ENCODE data around the gene GCC2. TPM values are rescaled to one million over a fixed set of nuclear protein-coding genes. Genes with fewer than 3 reads are reported as not detected.
A peak's percentile ranks its signal among the peaks of the same experiment; 100 is the strongest.
"Not testable (repeated sequence)": the region's sequence is repeated elsewhere in the genome, so short reads cannot be mapped to it uniquely, and the experiment has no call there.

GCC2 gene
- total RNA-seq, 2 donors from 2014 or later = 65.5 to 68.7 TPM

GRCh38 chr2:108451976-108452375 is 3.0 kb downstream of the GCC2 start:
- no peak for ATAC-seq (replicated peaks in 1 of 2)
- Mint-ChIP-seq H3K4me3 (peak overlapping the region in 1 of 2 donors; percentile 29), H3K4me1 (ENCODE audit: low read depth) (peaks cover 59% of the 10 kb centered on the region)

GRCh38 chr2:108453530-108453929 is 4.5 kb downstream of the GCC2 start:
- H3K4me3 Mint-ChIP-seq; H3K27me3 Mint-ChIP-seq (ENCODE audit: low read depth); H3K27ac Mint-ChIP-seq; ATAC-seq (replicated peaks in 1 of 2); DNase-seq: not testable (repeated sequence)
- peaks cover 26 to 52% of the 10 kb centered on the region in 2 donors for H3K36me3 Mint-ChIP-seq (ENCODE audit: insufficient read depth in 2 of 2)
- H3K9me3 Mint-ChIP-seq = peaks cover 3 to 11% of the 10 kb centered on the region in 2 donors
- peaks cover 61% of the 10 kb centered on the region for H3K4me1 Mint-ChIP-seq (ENCODE audit: low read depth)

More at GRCh38 chr2:108451976-108452375, 3.0 kb downstream of the GCC2 start:
- no peaks in the 10 kb centered on the region for H3K27me3 Mint-ChIP-seq (ENCODE audit: low read depth)
- H3K27ac Mint-ChIP-seq = peak overlapping the region; percentile 11
- DNase-seq = no peak
- no peaks in the 10 kb centered on the region for H3K9me3 Mint-ChIP-seq
- peaks cover 15 to 37% of the 10 kb centered on the region in 2 donors for H3K36me3 Mint-ChIP-seq (ENCODE audit: insufficient read depth in 2 of 2)

- Mint-ChIP-seq H3K4me3 (no peak overlapping the region), H3K9me3 (peaks cover 7 to 13% of the 10 kb centered on the region in 2 donors), H3K27me3 (ENCODE audit: low read depth) (no peaks in the 10 kb centered on the region), H3K36me3 (ENCODE audit: insufficient read depth in 2 of 2) (peaks cover 33 to 61% of the 10 kb centered on the region in 2 donors), H3K4me1 (ENCODE audit: low read depth) (peaks cover 66% of the 10 kb centered on the region), H3K27ac (peak overlapping the region; percentile 54)
- no peak for DNase-seq
- peak in 1 of 2 donors; percentile 38 for ATAC-seq (replicated peaks in 1 of 2)
Measured at GRCh38 chr2:108454440-108454839, 5.4 kb downstream of the GCC2 start.

GRCh38 chr2:108455571-108455970 is 6.6 kb downstream of the GCC2 start:
- ATAC-seq (replicated peaks in 1 of 2) (no peak), DNase-seq (no peak)
- H3K4me3 Mint-ChIP-seq = no peak overlapping the region
- H3K9me3 Mint-ChIP-seq = peaks cover 7 to 13% of the 10 kb centered on the region in 2 donors
- no peak overlapping the region for H3K27ac Mint-ChIP-seq
- H3K4me1 Mint-ChIP-seq (ENCODE audit: low read depth) = peaks cover 67% of the 10 kb centered on the region
- H3K36me3 Mint-ChIP-seq (ENCODE audit: insufficient read depth in 2 of 2) = peaks cover 34 to 67% of the 10 kb centered on the region in 2 donors
- no peaks in the 10 kb centered on the region for H3K27me3 Mint-ChIP-seq (ENCODE audit: low read depth)

GRCh38 chr2:108458082-108458481 is 9.1 kb downstream of the GCC2 start:
- ATAC-seq (replicated peaks in 1 of 2) (no peak), DNase-seq (no peak)
- peaks cover 40 to 70% of the 10 kb centered on the region in 2 donors for H3K36me3 Mint-ChIP-seq (ENCODE audit: insufficient read depth in 2 of 2)
- H3K27me3 Mint-ChIP-seq (ENCODE audit: low read depth) = no peaks in the 10 kb centered on the region
- H3K9me3 Mint-ChIP-seq = peaks cover 7 to 13% of the 10 kb centered on the region in 2 donors
- peaks cover 51% of the 10 kb centered on the region for H3K4me1 Mint-ChIP-seq (ENCODE audit: low read depth)
- peak overlapping the region in 1 of 2 donors; percentile 2 for H3K4me3 Mint-ChIP-seq
- H3K27ac Mint-ChIP-seq = peak overlapping the region; percentile 87

GRCh38 chr2:108459441-108459840 is 10.4 kb downstream of the GCC2 start:
- H3K36me3 Mint-ChIP-seq (ENCODE audit: insufficient read depth in 2 of 2) = peaks cover 43 to 63% of the 10 kb centered on the region in 2 donors
- no peak overlapping the region for H3K4me3 Mint-ChIP-seq
- H3K9me3 Mint-ChIP-seq = peaks cover 7 to 13% of the 10 kb centered on the region in 2 donors
- H3K27ac Mint-ChIP-seq = peak overlapping the region; percentile 3
- ATAC-seq (replicated peaks in 1 of 2) (no peak), DNase-seq (no peak)
- no peaks in the 10 kb centered on the region for H3K27me3 Mint-ChIP-seq (ENCODE audit: low read depth)
- peaks cover 49% of the 10 kb centered on the region for H3K4me1 Mint-ChIP-seq (ENCODE audit: low read depth)

- no peaks in the 10 kb centered on the region for H3K27me3 Mint-ChIP-seq (ENCODE audit: low read depth)
- DNase-seq = no peak
- peaks cover 43 to 62% of the 10 kb centered on the region in 2 donors for H3K36me3 Mint-ChIP-seq (ENCODE audit: insufficient read depth in 2 of 2)
- peaks cover 43% of the 10 kb centered on the region for H3K4me1 Mint-ChIP-seq (ENCODE audit: low read depth)
- H3K4me3 Mint-ChIP-seq = peak overlapping the region in 1 of 2 donors; percentile 29
- H3K27ac Mint-ChIP-seq = peak overlapping the region; percentile 81
- peaks cover 7 to 13% of the 10 kb centered on the region in 2 donors for H3K9me3 Mint-ChIP-seq
- peak; percentile 32 to 37 for ATAC-seq (replicated peaks in 1 of 2)
Measured at GRCh38 chr2:108460345-108461037, 11.5 kb downstream of the GCC2 start.

GRCh38 chr2:108477099-108477498 is 28.1 kb downstream of the GCC2 start:
- Mint-ChIP-seq H3K36me3 (ENCODE audit: insufficient read depth in 2 of 2) (peaks cover 8 to 41% of the 10 kb centered on the region in 2 donors), H3K27me3 (ENCODE audit: low read depth) (no peaks in the 10 kb centered on the region), H3K9me3 (no peaks in the 10 kb centered on the region), H3K27ac (peak overlapping the region; percentile 90), H3K4me1 (ENCODE audit: low read depth) (peaks cover 15% of the 10 kb centered on the region), H3K4me3 (peak overlapping the region in 1 of 2 donors; percentile 33)
- DNase-seq = no peak
- ATAC-seq (replicated peaks in 1 of 2) = peak; percentile 62 to 65

- Mint-ChIP-seq H3K27me3 (ENCODE audit: low read depth) (no peaks in the 10 kb centered on the region), H3K36me3 (ENCODE audit: insufficient read depth in 2 of 2) (peaks cover 8 to 35% of the 10 kb centered on the region in 2 donors), H3K4me1 (ENCODE audit: low read depth) (no peaks in the 10 kb centered on the region), H3K9me3 (no peaks in the 10 kb centered on the region), H3K27ac (no peak overlapping the region), H3K4me3 (no peak overlapping the region)
- DNase-seq = no peak
- no peak for ATAC-seq (replicated peaks in 1 of 2)
Measured at GRCh38 chr2:108485253-108485652, 36.2 kb downstream of the GCC2 start.

GRCh38 chr2:108490506-108491122 is 41.6 kb downstream of the GCC2 start:
- peaks cover 5 to 26% of the 10 kb centered on the region in 2 donors for H3K36me3 Mint-ChIP-seq (ENCODE audit: insufficient read depth in 2 of 2)
- no peak for ATAC-seq (replicated peaks in 1 of 2)
- no peaks in the 10 kb centered on the region for H3K9me3 Mint-ChIP-seq
- H3K4me3 Mint-ChIP-seq = no peak overlapping the region
- no peaks in the 10 kb centered on the region for H3K27me3 Mint-ChIP-seq (ENCODE audit: low read depth)
- DNase-seq = no peak
- no peak overlapping the region for H3K27ac Mint-ChIP-seq
- H3K4me1 Mint-ChIP-seq (ENCODE audit: low read depth) = peaks cover 7% of the 10 kb centered on the region

- Mint-ChIP-seq H3K27ac (peak overlapping the region; percentile 93), H3K9me3 (no peaks in the 10 kb centered on the region), H3K4me3 (peak overlapping the region in 1 of 2 donors; percentile 37), H3K4me1 (ENCODE audit: low read depth) (peaks cover 7% of the 10 kb centered on the region), H3K27me3 (ENCODE audit: low read depth) (no peaks in the 10 kb centered on the region), H3K36me3 (ENCODE audit: insufficient read depth in 2 of 2) (peaks cover 5 to 26% of the 10 kb centered on the region in 2 donors)
- DNase-seq (no peak), ATAC-seq (replicated peaks in 1 of 2) (peak in 1 of 2 donors; percentile 41)
Measured at GRCh38 chr2:108491848-108492247, 42.8 kb downstream of the GCC2 start.

GRCh38 chr2:108492364-108492763 is 43.4 kb downstream of the GCC2 start:
- Mint-ChIP-seq H3K9me3 (no peaks in the 10 kb centered on the region), H3K36me3 (ENCODE audit: insufficient read depth in 2 of 2) (peaks cover 5 to 26% of the 10 kb centered on the region in 2 donors), H3K27ac (peak overlapping the region; percentile 42), H3K27me3 (ENCODE audit: low read depth) (no peaks in the 10 kb centered on the region), H3K4me3 (no peak overlapping the region), H3K4me1 (ENCODE audit: low read depth) (peaks cover 7% of the 10 kb centered on the region)
- ATAC-seq (replicated peaks in 1 of 2) = peak in 1 of 2 donors; percentile 82
- DNase-seq = no peak

- H3K36me3 Mint-ChIP-seq (ENCODE audit: insufficient read depth in 2 of 2) = peaks cover 7 to 29% of the 10 kb centered on the region in 2 donors
- H3K4me3 Mint-ChIP-seq, DNase-seq: not testable (repeated sequence)
Measured at GRCh38 chr2:108496167-108496566, 47.2 kb downstream of the GCC2 start.

More at GRCh38 chr2:108496167-108496566, 47.2 kb downstream of the GCC2 start:
- not testable (repeated sequence) for H3K27me3 Mint-ChIP-seq (ENCODE audit: low read depth); H3K27ac Mint-ChIP-seq; ATAC-seq (replicated peaks in 1 of 2); H3K9me3 Mint-ChIP-seq; H3K4me1 Mint-ChIP-seq (ENCODE audit: low read depth)
